GM18858 (cell line): ENCODE results near the gene FGD5.

Experiments used
- ATAC-seq: cut with Tn5 transposase; IDR thresholded peaks from one replicate; pipeline ENCODE4 v1.9.1; 2021; ENCODE audit not compliant: unreplicated experiment

Gene FGD5

DNA sequence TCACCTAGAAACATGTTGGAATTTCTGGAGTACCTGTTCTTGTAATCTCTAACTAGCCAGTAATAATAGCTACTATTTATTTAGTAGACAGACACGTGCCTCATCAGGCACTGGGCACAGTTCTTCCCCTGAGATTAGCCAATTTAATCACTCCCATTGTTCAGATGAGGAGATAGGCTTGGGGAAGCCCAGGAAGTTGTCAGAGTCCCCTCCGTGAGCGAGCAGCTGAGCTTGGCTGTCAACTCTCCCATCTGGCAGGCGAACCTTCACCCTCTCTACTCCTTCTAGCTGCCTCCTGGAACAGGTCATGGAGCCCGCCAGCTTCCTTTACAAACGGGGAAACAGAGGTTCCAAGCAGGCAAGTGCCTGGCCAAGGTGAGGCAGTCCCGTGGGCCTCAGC is 31.1 kb upstream of the FGD5 start:
- no peak for ATAC-seq

DNA sequence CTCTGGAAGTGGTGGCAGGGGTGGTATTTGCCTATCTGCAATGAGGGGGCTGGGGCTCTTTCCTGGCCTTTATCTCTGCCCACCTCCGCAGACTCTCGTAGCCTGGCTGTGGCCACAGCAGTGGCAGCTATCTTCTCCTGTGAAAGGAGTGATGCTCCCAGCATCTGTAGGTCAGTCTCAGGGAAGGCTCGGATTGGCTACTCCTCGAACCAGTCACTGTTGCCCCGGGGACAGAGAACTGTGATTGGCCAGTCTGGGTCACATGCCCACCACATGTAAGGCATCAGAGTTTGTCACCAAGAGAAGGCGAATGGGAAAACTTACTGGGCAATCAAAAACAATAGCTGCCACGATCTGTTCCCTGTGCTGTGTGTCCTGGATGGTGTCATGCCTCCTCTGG is 30.1 kb upstream of the FGD5 start:
- ATAC-seq, result no peak

DNA sequence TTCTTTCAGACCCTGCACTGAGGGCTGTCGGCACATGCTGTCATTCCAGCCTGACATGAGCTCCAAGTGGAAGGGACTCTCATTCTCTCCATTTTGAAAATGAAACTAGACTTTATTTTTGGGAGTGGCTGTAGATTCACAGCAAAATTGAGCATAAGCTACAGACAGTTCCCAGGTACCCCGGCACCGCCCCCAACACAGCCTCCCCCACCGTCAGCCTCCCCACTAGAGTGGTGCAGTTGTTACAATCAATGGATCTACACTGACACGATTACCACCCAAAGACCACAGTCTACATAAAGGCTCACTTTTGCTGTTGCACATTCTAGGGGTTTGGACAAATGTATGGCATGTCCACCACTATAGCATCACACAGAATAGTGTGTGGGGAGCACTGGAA is 29.5 kb upstream of the FGD5 start:
- no peak for ATAC-seq

DNA sequence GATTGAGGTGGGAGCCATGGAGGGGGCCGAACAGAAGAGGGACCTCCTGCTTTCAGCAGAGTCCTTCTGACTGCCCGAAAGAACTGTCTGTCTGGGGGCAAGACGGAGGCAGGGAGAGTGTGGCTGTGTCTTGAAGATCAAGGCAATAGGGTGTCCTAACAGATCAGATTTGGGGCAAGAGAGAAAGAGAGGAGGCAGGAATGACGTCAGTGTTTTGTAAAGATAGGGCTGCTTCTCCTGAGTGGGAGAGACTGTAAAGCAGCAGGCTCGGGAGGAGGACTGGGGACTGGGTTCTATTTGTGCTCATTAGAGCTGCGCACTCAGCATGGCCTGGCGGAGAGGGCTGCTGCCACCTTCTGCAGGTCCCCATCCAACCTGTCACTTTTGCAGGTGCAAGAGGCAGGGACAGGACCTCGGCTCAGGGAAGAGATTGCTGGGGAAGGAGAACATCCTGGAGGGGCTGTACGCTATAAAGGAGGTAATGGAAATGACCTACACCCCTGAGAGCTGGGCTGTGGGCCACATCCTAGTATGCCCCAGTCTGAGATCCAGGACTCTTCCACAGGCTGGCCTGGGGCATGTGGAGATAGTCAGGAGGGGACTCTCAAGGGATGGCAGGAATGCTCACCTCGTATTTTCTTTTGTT is 29.0 kb upstream of the FGD5 start:
- no peak for ATAC-seq

- no peak for ATAC-seq
Observed at GRCh38 chr3:14791343-14791945, 27.3 kb upstream of the FGD5 start.

- ATAC-seq, result no peak
Observed at GRCh38 chr3:14792691-14793121, 26.1 kb upstream of the FGD5 start.

DNA sequence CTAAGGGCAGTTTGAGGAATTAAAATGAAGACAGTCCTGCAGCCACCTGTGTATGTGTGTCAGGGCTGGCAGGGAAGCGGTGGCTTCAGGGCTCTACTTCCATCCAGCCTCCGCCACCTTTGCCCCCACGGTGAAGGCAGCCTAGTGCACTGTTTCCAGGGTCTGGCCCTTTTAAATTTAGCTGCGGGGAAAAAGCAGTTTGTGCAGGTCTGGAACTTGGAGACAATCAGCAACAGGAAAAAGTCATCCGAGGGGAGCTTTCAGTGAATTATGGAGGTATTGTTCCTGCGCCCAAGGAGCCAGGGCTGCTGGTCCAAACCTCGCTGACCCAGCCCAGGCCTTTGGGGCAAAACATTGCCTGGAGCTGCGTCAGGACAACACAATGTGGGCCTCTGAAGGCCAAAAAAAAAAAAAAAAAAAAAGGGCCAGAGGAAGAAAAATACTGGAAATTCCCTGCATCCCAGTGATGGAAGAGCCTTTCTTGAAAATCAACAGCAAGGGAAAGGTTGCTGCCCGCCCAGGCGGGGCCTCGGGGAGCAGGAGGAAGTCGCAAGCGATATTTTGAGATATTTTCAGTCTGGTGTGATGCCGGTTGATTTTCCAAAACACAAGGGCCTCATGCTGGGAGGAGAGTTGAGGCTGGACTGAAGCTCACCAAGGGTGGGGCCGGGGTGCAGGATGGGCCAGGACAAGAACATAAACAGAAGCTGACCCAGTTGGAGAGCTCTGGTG is 25.5 kb upstream of the FGD5 start:
- ATAC-seq, result no peak

DNA sequence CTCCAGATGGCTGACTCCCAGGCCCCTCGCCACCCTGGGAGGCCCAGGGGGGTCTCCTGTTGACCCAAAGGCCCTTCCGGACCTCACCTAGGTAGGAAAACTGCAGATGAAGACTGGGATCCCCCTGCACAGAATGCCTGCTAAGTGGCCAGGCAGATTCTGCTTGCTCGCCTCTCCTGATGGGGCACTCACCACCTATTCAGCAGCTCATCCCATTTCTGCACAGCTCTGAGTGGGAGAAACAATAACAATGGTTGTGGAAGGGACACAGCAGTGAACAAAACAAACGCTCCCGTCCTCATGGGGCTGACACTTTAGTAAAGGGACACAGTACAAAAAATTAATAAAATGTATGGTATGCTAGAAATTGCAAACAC is 24.9 kb upstream of the FGD5 start:
- no peak for ATAC-seq

DNA sequence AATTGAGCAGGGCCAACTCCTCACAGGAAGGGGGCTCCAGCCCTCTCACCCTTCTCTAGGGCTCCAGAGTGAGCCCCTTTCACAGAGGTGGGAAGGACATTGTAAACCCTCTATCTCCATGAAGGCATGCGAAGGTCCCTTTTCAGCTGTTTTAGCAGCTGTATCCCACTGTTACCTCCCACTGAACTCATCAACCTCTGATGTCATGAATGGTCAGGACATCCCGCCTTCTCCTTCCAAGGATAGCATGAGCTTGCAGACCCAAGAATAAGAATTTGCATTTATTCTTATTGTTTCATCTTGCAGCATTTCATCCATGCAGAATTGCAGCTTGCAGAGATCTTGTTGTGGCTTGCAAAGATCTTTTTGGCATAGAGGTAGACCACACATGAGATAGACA is 24.3 kb upstream of the FGD5 start:
- no peak for ATAC-seq

- no peak for ATAC-seq
Observed at GRCh38 chr3:14795996-14796395, 22.8 kb upstream of the FGD5 start.

DNA sequence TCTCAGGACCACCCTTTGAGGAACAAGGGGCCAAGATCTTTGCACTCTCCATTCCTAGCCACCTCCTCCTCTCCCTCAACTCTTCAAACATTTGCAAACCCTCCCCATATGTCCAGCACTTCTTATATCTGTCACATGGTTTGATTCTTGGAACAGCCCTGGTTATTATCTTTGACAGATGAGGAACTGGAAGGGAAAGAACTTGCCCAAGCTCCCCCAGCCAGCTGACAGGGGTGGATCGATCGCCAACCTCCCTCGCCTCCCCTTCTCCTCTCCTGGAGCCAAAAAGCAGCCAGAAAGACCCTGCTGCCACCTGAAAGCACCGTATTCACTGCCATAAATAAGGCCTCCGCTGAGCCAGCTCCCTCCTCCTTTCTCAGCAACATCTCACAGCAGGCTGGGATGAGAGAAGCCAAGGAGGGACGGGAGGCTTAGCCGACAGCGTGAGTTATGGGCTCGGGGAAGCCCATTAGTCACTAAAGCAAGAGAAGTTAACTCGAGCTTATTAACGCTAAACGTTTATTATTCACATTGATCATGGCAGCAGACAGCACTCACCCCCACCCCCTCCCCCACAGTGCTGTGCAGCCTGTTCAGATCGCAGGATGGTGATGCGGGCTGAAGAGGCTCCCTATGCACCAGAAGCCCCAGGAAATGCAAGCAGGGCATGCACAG is 22.2 kb upstream of the FGD5 start:
- ATAC-seq, result no peak

DNA sequence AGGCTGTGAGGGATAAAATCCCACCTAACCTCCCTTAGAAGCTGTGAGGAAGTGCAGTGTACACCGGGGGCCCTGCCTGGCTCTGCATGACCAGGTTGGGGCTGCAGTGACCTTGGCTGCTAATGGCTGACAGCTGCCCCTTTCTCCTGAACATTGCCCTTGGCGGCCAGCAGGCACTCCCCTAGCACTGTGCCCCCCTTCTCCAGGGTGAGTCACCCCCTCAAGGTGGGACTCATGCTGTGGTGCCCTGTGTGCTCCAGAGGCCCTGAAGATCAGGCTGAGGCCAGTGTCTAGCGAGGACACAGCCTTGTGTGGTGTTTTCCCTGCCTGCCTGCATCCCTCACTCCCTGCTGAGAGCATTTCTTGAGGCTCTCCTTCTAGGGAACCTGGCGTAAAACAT is 21.0 kb upstream of the FGD5 start:
- no peak for ATAC-seq

DNA sequence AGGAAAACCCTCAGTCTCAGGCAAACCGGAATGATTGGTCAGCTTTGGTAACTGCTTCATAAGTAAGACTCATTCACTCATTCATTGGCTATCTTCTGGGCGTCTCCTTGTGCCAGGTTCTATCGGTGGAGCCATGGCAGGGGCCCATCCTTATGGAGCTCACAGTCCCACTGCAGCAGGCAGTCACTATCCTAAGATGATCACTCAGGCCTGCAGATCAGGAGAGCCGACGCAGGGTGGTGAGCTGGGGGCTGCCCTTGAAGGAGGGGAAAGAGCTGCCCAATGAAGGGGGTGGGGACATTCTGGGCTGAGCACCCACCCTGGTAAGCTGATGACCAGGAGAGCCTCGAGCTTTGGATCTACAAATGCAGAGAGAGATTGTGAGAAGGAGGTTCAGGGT is 20.5 kb upstream of the FGD5 start:
- ATAC-seq, result no peak

DNA sequence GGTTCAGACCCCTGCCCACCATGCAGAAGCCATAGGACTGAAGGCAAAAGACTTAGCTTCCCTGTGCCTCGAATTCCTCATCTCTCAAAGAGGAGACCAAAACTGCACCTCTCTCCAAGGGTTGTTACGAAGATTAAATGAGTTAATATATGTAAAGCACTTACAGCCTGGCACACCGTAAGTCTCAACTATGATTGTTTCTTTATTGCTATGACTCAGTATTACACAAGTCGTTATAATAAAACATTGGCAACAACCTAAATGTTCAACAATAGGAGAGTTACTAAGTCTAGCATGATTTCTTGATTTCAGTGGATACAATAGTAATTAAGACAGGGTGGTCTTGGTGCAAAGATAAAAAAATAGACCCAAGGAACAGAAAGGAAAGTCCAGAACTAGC is 19.6 kb upstream of the FGD5 start:
- no peak for ATAC-seq

- ATAC-seq, result no peak
Observed at GRCh38 chr3:14801031-14801430, 17.7 kb upstream of the FGD5 start.

- no peak for ATAC-seq
Observed at GRCh38 chr3:14801668-14802380, 16.9 kb upstream of the FGD5 start.

- ATAC-seq, result no peak
Observed at GRCh38 chr3:14802381-14802731, 16.4 kb upstream of the FGD5 start.

GRCh38 chr3:14803101-14803980 is 15.4 kb upstream of the FGD5 start:
- no peak for ATAC-seq

- ATAC-seq, result no peak
Observed at GRCh38 chr3:14803981-14804834, 14.6 kb upstream of the FGD5 start.
